Stimulated activated CD8-positive, alpha-beta memory T cell treated with anti-CD3 and anti-CD28 coated beads, Interleukin-15, amount 100 ng/mL, for 48 hours (primary cell): ENCODE data around the gene ZNF470.

Experiments used
- DNase-seq, 2 donors: peaks; one replicate each; pipeline ENCODE4 v3.0.0-alpha.2; 2020; ENCODE audit warnings: low read depth in 2 of 2

The ZNF470 gene

DNA sequence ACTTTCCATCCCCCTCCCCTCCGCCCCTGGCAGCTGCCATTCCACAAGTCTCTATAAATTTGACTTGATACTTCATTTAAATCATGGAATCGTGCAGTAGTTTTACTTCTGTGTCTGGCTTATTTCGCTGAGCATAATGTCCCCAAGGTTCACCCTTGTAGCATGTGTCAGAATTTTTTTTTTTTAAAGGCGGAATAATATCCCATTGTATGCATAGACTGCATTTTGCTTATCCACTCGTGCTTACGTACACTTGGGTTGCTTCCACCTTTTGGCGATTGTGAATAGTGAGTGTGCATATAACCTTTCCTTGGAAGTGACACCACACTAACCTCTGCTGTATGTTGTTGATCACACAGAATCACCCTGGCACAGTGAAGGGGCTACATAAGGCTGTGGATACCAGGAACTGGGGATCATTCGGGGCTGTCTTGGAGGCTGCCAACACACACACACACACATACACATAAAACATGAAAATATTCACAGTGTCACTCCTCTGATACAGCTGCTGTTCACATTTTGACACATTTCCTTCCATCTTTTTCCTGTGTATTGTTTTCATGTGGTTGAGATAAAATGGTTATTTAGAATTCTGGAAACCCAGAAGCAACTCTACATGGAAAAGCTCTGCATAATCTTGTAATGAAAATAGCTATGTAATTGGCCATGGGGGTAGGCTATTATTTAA lies 41.2 kb downstream of the ZNF470 start:
- DNase-seq: no peak

DNA sequence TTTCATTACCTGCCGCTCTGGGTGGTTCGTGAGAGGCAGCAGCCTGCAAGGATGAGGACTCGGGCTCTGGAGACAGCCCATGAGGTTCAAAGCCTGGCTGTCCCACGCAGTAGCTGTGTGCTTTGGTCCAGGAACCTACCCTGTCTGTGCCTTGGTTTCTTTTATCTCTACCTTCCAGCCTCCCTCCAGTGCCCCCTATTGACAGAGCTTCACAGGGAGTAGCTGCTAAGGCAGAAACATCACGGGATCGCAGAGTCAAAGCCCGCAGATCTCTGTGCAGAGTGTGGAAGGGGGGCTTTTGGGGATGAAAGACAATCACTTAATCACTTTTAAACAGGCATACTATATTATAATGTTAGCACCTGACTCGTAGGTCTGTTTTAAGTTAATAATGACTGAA lies 44.0 kb downstream of the ZNF470 start:
- no peak for DNase-seq

DNA sequence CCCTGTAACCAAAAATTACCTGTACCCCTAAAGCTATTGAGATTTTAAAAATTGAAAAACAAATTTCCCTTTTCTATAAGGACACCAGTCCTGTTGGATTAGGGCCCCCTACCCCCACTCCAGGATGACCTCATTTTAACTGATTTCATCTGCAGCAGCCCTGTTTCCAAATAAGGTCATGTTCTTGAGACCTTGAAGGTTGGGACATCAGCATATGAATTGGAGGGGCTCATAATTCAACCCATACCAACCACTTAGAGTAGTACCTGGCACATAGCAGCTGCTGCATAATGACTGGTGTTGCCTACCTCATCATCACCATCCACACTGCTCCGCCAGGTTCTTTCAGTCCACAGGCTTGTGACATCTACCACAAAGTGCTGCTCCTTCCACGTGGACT lies 45.5 kb downstream of the ZNF470 start:
- DNase-seq: no peak

DNA sequence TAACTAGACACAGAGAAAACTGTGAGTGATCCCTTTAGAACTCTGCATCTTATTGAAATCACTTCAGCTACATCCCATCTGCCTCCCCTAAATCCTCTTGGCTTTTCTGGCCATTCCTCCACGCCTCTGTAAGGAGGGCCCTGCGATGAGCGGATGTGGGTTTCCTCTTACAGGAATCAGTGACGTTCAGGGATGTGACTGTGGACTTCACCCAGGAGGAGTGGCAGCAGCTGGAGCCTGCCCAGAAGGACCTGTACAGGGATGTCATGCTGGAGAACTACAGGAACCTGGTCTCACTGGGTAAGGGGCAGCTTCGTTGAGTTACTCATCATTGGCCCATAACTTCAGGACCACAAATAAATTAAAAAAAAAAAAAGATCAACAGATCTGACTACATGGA lies 46.4 kb downstream of the ZNF470 start:
- DNase-seq: no peak

DNA sequence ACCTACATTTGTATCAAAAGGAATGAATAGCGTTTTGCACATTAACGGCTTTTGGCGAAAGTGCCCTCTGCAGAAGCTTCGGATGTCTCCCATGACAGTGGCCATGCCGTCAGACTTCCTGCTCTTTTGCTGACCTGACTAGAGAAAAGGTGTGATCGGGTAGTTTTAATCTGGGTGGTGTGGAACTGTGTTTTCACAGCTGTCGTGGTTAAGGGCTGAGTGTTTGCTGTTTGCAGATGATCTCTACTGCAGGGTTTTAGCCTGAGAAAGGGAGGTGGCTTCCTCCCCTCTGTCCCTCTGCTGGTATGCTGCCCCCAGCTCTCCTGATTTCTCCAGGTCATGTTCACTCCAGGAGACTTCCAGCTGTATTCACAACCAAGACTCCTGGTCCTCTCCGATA lies 50.3 kb downstream of the ZNF470 start:
- DNase-seq: no peak

DNA sequence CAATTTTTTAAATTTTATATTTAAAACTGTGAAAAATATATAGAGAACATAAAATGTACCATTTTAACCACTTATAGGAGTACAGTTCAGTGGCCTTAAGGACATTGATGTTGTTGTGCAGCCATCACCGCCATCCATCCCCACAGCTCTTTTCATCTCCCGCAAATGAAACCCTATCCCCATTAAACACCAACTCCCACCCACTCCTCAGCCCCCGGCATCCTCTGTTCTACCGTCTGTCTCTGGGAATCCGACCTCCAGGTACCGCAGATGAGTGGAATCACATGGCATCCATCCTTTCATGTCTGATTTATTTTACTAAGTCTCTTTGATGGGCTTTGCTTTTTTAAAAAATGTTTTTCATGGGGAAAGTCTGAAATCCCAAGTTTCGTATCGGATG lies 51.9 kb downstream of the ZNF470 start:
- no peak for DNase-seq

DNA sequence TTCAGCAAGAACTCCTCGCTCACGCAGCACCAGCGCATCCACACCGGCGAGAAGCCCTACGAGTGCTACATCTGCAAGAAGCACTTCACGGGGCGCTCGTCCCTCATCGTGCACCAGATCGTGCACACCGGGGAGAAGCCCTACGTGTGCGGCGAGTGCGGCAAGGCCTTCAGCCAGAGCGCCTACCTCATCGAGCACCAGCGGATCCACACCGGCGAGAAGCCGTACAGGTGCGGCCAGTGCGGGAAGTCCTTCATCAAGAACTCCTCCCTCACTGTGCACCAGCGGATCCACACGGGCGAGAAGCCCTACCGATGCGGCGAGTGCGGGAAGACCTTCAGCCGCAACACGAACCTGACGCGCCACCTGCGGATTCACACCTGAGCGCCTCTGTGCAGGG lies 55.1 kb downstream of the ZNF470 start:
- DNase-seq: no peak

DNA sequence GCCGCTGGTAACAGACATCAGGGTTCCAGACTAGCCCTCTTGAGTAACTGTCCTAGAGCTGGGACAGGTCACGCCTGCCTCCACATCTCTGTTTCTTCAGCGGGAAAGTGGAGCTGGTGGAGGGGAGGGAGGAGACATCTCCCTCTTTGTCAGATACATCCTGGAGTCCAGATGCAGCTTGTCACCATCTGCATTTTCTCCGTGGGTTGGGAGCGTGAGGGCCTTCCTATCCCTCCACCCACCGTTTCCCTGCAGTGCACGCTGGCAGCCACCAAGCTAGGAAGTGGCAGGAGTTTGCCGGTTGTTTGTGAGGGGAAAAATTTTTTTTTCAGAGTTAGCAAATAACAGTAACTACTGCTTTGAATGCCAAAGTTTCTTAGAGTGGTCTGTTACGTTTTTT lies 55.7 kb downstream of the ZNF470 start:
- DNase-seq: no peak

DNA sequence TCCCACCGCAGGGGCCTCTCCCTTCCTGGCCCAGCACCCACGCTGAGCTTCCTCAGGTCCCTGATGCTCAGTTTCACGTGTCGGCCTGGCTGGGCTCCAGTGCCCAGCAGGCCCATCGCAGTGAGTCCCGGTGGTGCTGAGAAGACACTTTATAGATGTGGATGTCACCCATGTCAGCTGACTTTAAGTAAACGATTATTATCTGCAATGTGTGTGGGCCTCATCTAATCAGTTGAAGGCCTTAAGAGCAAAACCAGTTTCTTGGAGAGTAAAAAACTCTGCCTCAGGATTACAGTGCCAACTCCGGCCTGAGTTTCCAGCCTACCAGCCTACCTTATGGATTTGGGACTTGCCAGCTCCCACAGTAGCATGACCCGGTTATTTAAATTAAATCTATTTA lies 58.4 kb downstream of the ZNF470 start:
- DNase-seq: no peak

DNA sequence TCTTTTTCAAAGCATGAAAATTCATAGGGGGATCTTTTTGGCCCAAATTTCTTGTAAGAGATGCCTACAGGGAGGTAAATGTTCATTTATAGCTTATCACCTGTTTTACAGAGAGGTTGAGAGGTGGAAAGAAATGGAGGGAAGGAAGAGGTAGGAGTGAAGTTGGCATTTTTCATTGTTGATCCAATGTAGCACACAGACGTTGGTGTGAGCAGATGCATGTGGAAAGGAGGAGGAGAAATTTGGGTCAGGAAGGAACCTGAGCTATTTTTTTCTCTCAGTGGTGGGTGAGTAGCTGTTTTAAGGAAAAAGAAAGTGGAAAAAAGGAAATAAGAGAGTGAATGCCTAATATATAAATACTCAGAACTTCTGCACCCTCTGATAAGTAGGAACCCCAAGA lies 65.8 kb downstream of the ZNF470 start:
- no peak for DNase-seq

DNA sequence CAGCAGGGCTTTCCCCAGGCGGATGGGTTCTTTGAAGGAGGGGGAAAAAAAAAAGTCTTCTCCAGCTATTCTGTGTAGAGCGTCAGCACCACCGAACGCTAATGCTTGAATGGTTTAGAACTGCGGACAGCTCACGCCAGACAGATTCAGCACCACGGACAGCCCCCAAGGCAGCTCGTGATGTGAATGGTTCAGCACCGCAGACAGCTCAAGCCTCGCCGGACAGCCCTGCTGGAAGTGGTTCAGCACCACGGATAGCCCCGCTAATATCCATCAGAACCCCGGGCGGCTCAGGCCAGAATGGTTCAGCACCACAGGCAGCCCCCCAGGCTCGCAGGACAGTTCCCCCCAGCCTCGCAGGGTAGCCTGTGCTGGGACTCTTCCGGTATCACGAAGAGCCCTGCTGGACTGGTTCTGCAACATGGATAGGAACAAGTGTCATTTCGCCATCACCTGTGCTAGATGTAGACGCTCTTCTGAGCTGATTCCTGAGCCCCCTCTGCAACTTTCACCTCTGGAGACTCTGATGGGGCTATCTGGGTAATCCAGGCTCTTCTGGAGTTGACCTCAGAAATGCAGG lies 70.8 kb downstream of the ZNF470 start:
- DNase-seq: peak; percentile 13 to 16
